Measurements from ENCODE around the gene RBMS2. TPM values are rescaled to one million over a fixed set of nuclear protein-coding genes. Genes with fewer than 3 reads are reported as not detected.

RBMS2 gene
- total and polyA plus RNA-seq, 2 donors from 2014 or later, result 8.5 to 71.3 TPM

- no peak for FAIRE-seq
Measured at GRCh38 chr12:56616925-56617324, 95.3 kb downstream of the RBMS2 start.

GRCh38 chr12:56622535-56622934 is 100.9 kb downstream of the RBMS2 start:
- FAIRE-seq (no peak), DNase-seq (no peak)
- Histone ChIP-seq H3K36me3 (ENCODE audit: control insufficient read depth in 2 of 3, insufficient read depth in 3 of 3, low read length in 3 of 3) (peaks cover 0 to 6% (median 3%) of the 10 kb centered on the region in 3 donors), H3K4me1 (ENCODE audit: control insufficient read depth in 2 of 3, insufficient read depth in 2 of 3, low read depth in 1 of 3, low read length in 3 of 3) (peaks cover 0 to 6% (median 5%) of the 10 kb centered on the region in 3 donors), H3K4me3 (ENCODE audit: low read length in 3 of 3) (no peak overlapping the region), H3K9ac (ENCODE audit: low read length in 3 of 3) (no peak overlapping the region), H3K9me3 (ENCODE audit: control insufficient read depth in 2 of 3, insufficient read depth in 1 of 3, low read length in 3 of 3) (no peaks in the 10 kb centered on the region), H3K27ac (ENCODE audit: low read depth in 2 of 2, low read length in 2 of 2) (no peak overlapping the region), H3K27me3 (ENCODE audit: control insufficient read depth, insufficient read depth, low read length) (no peaks in the 10 kb centered on the region)
- intact Hi-C loops (cut with DNase I), result no loop called here
- TF ChIP-seq CTCF (IDR thresholded peaks at IDR 0.05; ENCODE audit: borderline replicate concordance, extremely low read depth, insufficient read depth), result no peak

More at GRCh38 chr12:56616925-56617324, 95.3 kb downstream of the RBMS2 start:
- peaks cover 11 to 53% (median 42%) of the 10 kb centered on the region in 3 donors for H3K36me3 ChIP-seq (ENCODE audit: control insufficient read depth in 2 of 3, insufficient read depth in 3 of 3, low read length in 3 of 3)
- DNase-seq, result no peak
- intact Hi-C loops (cut with DNase I), result no loop called here
- no peak overlapping the region for H3K4me3 ChIP-seq (ENCODE audit: low read length in 3 of 3)
- H3K27ac ChIP-seq (ENCODE audit: low read depth in 2 of 2, low read length in 2 of 2), result no peak overlapping the region
- no peaks in the 10 kb centered on the region for H3K27me3 ChIP-seq (ENCODE audit: control insufficient read depth, insufficient read depth, low read length)
- no peaks in the 10 kb centered on the region for H3K4me1 ChIP-seq (ENCODE audit: control insufficient read depth in 2 of 3, insufficient read depth in 2 of 3, low read depth in 1 of 3, low read length in 3 of 3)
- no peaks in the 10 kb centered on the region for H3K9me3 ChIP-seq (ENCODE audit: control insufficient read depth in 2 of 3, insufficient read depth in 1 of 3, low read length in 3 of 3)
- H3K9ac ChIP-seq (ENCODE audit: low read length in 3 of 3), result no peak overlapping the region
- no peak for TF ChIP-seq CTCF (IDR thresholded peaks at IDR 0.05; ENCODE audit: borderline replicate concordance, extremely low read depth, insufficient read depth)

GRCh38 chr12:56626701-56627100 is 105.1 kb downstream of the RBMS2 start:
- Histone ChIP-seq H3K36me3 (ENCODE audit: control insufficient read depth in 2 of 3, insufficient read depth in 3 of 3, low read length in 3 of 3) (peaks cover 0 to 5% (median 0%) of the 10 kb centered on the region in 3 donors), H3K27ac (ENCODE audit: low read depth in 2 of 2, low read length in 2 of 2) (no peak overlapping the region)

More at GRCh38 chr12:56626701-56627100, 105.1 kb downstream of the RBMS2 start:
- Histone ChIP-seq H3K9ac (ENCODE audit: low read length in 3 of 3) (no peak overlapping the region), H3K9me3 (ENCODE audit: control insufficient read depth in 2 of 3, insufficient read depth in 1 of 3, low read length in 3 of 3) (no peaks in the 10 kb centered on the region), H3K4me3 (ENCODE audit: low read length in 3 of 3) (no peak overlapping the region), H3K27me3 (ENCODE audit: control insufficient read depth, insufficient read depth, low read length) (no peaks in the 10 kb centered on the region), H3K4me1 (ENCODE audit: control insufficient read depth in 2 of 3, insufficient read depth in 2 of 3, low read depth in 1 of 3, low read length in 3 of 3) (peaks cover 0 to 21% (median 11%) of the 10 kb centered on the region in 3 donors)
- FAIRE-seq, result no peak
- intact Hi-C loops (cut with DNase I), result no loop called here
- TF ChIP-seq CTCF (IDR thresholded peaks at IDR 0.05; ENCODE audit: borderline replicate concordance, extremely low read depth, insufficient read depth), result no peak
- DNase-seq, result no peak

Measured in kidney (tissue), 14 donors.